ENCODE data around the gene TTC21B. TPM values are rescaled to one million over a fixed set of nuclear protein-coding genes. Genes with fewer than 3 reads are reported as not detected.

The TTC21B gene
- total RNA-seq, 1 donor from 2014 or later: 21.7 TPM

DNA sequence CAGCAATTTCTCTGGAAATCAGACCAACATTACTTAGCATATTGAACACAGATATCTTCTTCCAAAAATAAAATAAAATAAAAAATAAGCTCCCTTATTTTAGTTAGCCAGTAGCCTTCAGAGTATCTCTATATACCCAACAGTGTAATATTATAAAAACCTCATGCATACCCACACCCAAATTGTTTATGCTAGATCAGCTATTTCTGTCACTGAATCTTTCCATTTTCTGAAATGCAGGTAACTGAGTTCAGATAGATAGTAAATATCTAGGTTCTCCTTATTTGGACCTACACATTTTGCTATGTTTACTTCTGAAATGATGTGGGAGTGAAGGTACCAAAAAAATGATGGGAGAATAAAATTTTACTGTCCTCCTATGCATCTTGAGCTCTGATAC is 39.9 kb downstream of the TTC21B start:
- Histone ChIP-seq H3K4me3 (no peak overlapping the region), H3K27me3 (no peaks in the 10 kb centered on the region), H3K36me3 (peaks cover 71% of the 10 kb centered on the region), H3K27ac (no peak overlapping the region), H3K9me3 (no peaks in the 10 kb centered on the region), H3K4me1 (no peaks in the 10 kb centered on the region)
- DNase-seq (no peak), ATAC-seq (no peak)
- TF ChIP-seq, protein P1, sequence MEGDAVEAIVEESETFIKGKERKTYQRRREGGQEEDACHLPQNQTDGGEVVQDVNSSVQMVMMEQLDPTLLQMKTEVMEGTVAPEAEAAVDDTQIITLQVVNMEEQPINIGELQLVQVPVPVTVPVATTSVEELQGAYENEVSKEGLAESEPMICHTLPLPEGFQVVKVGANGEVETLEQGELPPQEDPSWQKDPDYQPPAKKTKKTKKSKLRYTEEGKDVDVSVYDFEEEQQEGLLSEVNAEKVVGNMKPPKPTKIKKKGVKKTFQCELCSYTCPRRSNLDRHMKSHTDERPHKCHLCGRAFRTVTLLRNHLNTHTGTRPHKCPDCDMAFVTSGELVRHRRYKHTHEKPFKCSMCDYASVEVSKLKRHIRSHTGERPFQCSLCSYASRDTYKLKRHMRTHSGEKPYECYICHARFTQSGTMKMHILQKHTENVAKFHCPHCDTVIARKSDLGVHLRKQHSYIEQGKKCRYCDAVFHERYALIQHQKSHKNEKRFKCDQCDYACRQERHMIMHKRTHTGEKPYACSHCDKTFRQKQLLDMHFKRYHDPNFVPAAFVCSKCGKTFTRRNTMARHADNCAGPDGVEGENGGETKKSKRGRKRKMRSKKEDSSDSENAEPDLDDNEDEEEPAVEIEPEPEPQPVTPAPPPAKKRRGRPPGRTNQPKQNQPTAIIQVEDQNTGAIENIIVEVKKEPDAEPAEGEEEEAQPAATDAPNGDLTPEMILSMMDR (IDR thresholded peaks at IDR 0.05): no peak
- intact Hi-C loops (cut with DNase I): no loop called here

DNA sequence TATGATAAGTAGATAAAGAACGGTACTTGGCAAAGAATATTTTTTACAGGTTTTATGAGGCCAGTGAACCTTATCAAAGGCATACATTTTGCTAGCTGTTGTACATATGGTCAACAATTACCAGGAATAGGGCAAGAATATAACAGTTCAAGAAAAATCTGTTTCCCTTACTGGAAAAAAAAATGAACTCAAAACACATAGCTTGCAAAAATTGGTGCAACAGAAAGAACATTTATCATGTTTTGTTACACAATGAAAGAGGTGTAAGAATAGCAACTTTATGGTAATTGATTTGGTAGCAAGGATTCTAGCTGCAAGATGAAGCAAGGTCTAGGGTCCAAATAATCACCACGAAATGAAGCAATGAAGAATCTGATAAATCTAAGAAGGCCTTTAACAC is 41.6 kb downstream of the TTC21B start:
- H3K27me3 ChIP-seq: no peaks in the 10 kb centered on the region
- TF ChIP-seq, protein P1 (IDR thresholded peaks at IDR 0.05): no peak
- no peaks in the 10 kb centered on the region for H3K9me3 ChIP-seq
- peaks cover 56% of the 10 kb centered on the region for H3K36me3 ChIP-seq
- H3K4me3 ChIP-seq: no peak overlapping the region
- no peaks in the 10 kb centered on the region for H3K4me1 ChIP-seq
- DNase-seq (no peak), ATAC-seq (no peak)
- H3K27ac ChIP-seq: no peak overlapping the region
- intact Hi-C loops (cut with DNase I): no loop called here

DNA sequence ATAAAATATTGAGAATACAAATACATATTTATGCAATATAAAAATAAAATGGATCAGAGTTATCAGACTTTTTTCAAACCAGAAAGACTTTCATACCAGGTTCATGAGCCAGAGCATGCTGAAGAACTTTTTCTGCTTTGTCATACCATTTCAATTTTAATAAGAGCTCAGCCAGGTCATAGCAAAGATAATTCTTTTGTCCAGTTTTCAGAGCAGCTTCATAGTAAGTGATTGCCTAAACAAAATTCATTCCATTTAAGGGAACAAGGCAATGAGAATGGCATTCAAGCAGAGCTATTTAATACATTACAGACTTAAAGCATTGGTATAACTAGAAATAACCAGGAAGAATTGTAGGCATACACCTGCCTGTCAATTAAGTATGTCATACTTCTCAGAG is 42.3 kb downstream of the TTC21B start:
- ATAC-seq: no peak
- Histone ChIP-seq H3K9me3 (no peaks in the 10 kb centered on the region), H3K4me3 (no peak overlapping the region), H3K4me1 (no peaks in the 10 kb centered on the region), H3K27ac (no peak overlapping the region), H3K27me3 (no peaks in the 10 kb centered on the region), H3K36me3 (peaks cover 57% of the 10 kb centered on the region)
- DNase-seq: no peak
- intact Hi-C loops (cut with DNase I): no loop called here
- TF ChIP-seq, protein P1 (IDR thresholded peaks at IDR 0.05): no peak

DNA sequence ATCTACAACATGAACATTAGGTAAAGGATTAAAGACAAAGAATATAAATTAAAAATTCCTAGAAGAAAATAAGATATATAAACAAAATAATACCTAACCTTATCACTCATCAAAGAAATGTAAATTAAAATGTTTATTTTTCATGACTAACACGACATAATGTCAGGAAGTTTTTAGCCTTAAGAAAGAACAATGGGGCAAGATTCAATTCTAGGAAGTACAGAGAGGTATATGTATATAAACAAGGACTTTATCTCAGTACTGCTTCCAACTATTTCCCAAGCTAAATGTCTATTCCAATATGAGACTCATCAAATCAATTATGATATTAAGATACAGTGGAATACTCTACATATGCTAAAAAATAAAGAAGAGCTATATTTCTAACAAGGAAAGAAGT is 44.1 kb downstream of the TTC21B start:
- no peak for DNase-seq
- intact Hi-C loops (cut with DNase I): no loop called here
- peaks cover 47% of the 10 kb centered on the region for H3K36me3 ChIP-seq
- H3K9me3 ChIP-seq: no peaks in the 10 kb centered on the region
- H3K4me3 ChIP-seq: no peak overlapping the region
- ATAC-seq: no peak
- no peaks in the 10 kb centered on the region for H3K27me3 ChIP-seq
- TF ChIP-seq, protein P1 (IDR thresholded peaks at IDR 0.05): no peak
- H3K4me1 ChIP-seq: no peaks in the 10 kb centered on the region
- H3K27ac ChIP-seq: no peak overlapping the region

GRCh38 chr2:165905854-165906253 is 47.7 kb downstream of the TTC21B start:
- peaks cover 27% of the 10 kb centered on the region for H3K36me3 ChIP-seq
- H3K4me3 ChIP-seq: no peak overlapping the region
- DNase-seq (no peak), ATAC-seq (no peak)
- TF ChIP-seq, protein P1 (IDR thresholded peaks at IDR 0.05): no peak
- no peak overlapping the region for H3K27ac ChIP-seq
- peaks cover 12% of the 10 kb centered on the region for H3K4me1 ChIP-seq
- intact Hi-C loops (cut with DNase I): no loop called here
- no peaks in the 10 kb centered on the region for H3K27me3 ChIP-seq
- no peaks in the 10 kb centered on the region for H3K9me3 ChIP-seq

GRCh38 chr2:165905269-165905668 is 48.3 kb downstream of the TTC21B start:
- Histone ChIP-seq H3K36me3 (peaks cover 31% of the 10 kb centered on the region), H3K4me1 (peaks cover 12% of the 10 kb centered on the region), H3K4me3 (no peak overlapping the region), H3K27me3 (no peaks in the 10 kb centered on the region), H3K27ac (no peak overlapping the region), H3K9me3 (no peaks in the 10 kb centered on the region)
- no peak for DNase-seq
- intact Hi-C loops (cut with DNase I): no loop called here
- TF ChIP-seq, protein P1 (IDR thresholded peaks at IDR 0.05): no peak
- no peak for ATAC-seq
